ENCODE measurements around the gene NUDT1.

Gene NUDT1

GRCh38 chr7:2248984-2249694, 7.1 kb downstream of the NUDT1 start:
- no peak for DNase-seq (ENCODE audit: low read depth)

GRCh38 chr7:2249744-2250323, 7.8 kb downstream of the NUDT1 start:
- DNase-seq (ENCODE audit: low read depth), result no peak

GRCh38 chr7:2251381-2251780, 9.4 kb downstream of the NUDT1 start:
- DNase-seq (ENCODE audit: low read depth), result no peak

GRCh38 chr7:2251841-2252771, 10.1 kb downstream of the NUDT1 start:
- no peak for DNase-seq (ENCODE audit: low read depth)

- no peak for DNase-seq (ENCODE audit: low read depth)
Measured at GRCh38 chr7:2253021-2253420, 11.0 kb downstream of the NUDT1 start.

GRCh38 chr7:2253525-2254244, 11.7 kb downstream of the NUDT1 start:
- no peak for DNase-seq (ENCODE audit: low read depth)

GRCh38 chr7:2254429-2255144, 12.6 kb downstream of the NUDT1 start:
- DNase-seq (ENCODE audit: low read depth), result no peak

- DNase-seq (ENCODE audit: low read depth), result no peak
Measured at GRCh38 chr7:2255145-2256139, 13.4 kb downstream of the NUDT1 start.

- DNase-seq (ENCODE audit: low read depth), result no peak
Measured at GRCh38 chr7:2256306-2257045, 14.4 kb downstream of the NUDT1 start.

- no peak for DNase-seq (ENCODE audit: low read depth)
Measured at GRCh38 chr7:2257046-2257551, 15.1 kb downstream of the NUDT1 start.

GRCh38 chr7:2257651-2258050, 15.6 kb downstream of the NUDT1 start:
- DNase-seq (ENCODE audit: low read depth), result no peak

- DNase-seq (ENCODE audit: low read depth), result no peak
Measured at GRCh38 chr7:2258661-2259365, 16.8 kb downstream of the NUDT1 start.

GRCh38 chr7:2259480-2259879, 17.5 kb downstream of the NUDT1 start:
- DNase-seq (ENCODE audit: low read depth), result no peak

GRCh38 chr7:2260820-2261219, 18.8 kb downstream of the NUDT1 start:
- no peak for DNase-seq (ENCODE audit: low read depth)

- no peak for DNase-seq (ENCODE audit: low read depth)
Measured at GRCh38 chr7:2261611-2262010, 19.6 kb downstream of the NUDT1 start.

GRCh38 chr7:2263176-2263575, 21.1 kb downstream of the NUDT1 start:
- no peak for DNase-seq (ENCODE audit: low read depth)

- DNase-seq (ENCODE audit: low read depth), result no peak
Measured at GRCh38 chr7:2264158-2264557, 22.1 kb downstream of the NUDT1 start.

GRCh38 chr7:2266911-2267310, 24.9 kb downstream of the NUDT1 start:
- no peak for DNase-seq (ENCODE audit: low read depth)
